ENCODE measurements around the gene JCAD. TPM values are rescaled to one million over a fixed set of nuclear protein-coding genes. Genes with fewer than 3 reads are reported as not detected.

The JCAD gene
- total RNA-seq, 2 donors from 2014 or later, result 8.3 to 113 TPM

DNA sequence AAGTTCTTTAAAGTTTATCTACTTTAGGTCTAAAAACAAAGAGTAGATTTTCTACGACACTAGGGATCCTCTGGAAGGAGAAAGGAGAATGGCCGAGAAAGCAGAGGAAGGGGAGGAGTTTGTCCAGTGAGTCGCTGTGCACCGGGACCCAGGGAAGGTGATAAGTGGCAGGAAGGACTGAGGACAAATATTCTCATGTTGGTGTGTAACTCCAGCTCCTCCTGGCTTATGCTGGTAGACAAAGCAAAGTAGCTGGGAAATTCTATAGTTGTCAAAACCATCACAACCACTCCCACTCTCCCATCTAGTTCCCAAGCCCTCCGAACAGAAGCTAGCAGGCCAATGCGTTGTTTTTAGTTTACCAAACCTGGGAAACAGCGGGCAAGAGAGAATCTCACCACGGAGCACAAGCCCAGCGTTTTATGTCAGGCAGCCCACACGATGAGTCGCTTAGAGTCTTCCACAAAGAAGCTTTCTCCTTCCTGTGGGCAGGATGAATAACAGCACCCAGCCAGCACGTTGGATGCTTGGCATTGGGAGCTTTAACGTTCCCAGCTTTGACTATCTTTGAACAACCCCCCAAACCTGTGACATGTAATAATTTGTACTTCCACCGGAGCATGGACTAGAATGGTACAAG lies 32.9 kb upstream of the JCAD start:
- TF ChIP-seq POLR2A (IDR thresholded peaks at IDR 0.05) (no peak), POLR2AphosphoS5 (IDR thresholded peaks at IDR 0.05) (no peak)
- TF ChIP-seq, protein P1, sequence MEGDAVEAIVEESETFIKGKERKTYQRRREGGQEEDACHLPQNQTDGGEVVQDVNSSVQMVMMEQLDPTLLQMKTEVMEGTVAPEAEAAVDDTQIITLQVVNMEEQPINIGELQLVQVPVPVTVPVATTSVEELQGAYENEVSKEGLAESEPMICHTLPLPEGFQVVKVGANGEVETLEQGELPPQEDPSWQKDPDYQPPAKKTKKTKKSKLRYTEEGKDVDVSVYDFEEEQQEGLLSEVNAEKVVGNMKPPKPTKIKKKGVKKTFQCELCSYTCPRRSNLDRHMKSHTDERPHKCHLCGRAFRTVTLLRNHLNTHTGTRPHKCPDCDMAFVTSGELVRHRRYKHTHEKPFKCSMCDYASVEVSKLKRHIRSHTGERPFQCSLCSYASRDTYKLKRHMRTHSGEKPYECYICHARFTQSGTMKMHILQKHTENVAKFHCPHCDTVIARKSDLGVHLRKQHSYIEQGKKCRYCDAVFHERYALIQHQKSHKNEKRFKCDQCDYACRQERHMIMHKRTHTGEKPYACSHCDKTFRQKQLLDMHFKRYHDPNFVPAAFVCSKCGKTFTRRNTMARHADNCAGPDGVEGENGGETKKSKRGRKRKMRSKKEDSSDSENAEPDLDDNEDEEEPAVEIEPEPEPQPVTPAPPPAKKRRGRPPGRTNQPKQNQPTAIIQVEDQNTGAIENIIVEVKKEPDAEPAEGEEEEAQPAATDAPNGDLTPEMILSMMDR (IDR thresholded peaks at IDR 0.05), result no peak
- DNase-seq (ENCODE audit: low spot score), result no peak
- intact Hi-C loops (cut with DNase I), result no loop called here
- Histone ChIP-seq H3K27me3 (replicated peaks; ENCODE audit: insufficient read depth) (no peaks in the 10 kb centered on the region), H3K4me3 (no peak overlapping the region), H3K36me3 (no peaks in the 10 kb centered on the region), H3K27ac (no peak overlapping the region), H3K4me1 (replicated peaks) (no peaks in the 10 kb centered on the region), H3K9me3 (no peaks in the 10 kb centered on the region)
- 77% methylated on average over 14 of the region's 14 CpGs for WGBS

DNA sequence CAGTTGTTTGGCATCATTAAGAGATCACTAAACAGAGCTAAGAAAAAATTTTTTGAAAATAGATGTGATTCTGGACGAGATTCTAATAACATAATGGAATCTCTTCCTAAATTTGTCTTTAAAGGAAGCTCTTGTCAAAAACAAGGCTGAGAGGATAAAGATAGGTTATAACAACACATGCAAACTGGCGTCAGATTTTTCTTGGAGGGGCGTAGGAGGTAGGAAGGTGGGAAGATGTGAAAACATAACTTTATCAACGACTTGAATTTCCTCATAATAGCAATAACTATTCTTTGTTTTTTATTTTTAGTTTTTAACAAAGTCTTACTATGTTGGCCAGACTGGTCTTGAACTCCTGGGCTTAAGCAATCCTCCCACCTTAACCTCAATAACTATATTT lies 31.8 kb upstream of the JCAD start:
- H3K27ac ChIP-seq, result no peak overlapping the region
- DNase-seq (ENCODE audit: low spot score), result no peak
- intact Hi-C loops (cut with DNase I), result no loop called here
- H3K4me3 ChIP-seq, result no peak overlapping the region
- no peaks in the 10 kb centered on the region for H3K9me3 ChIP-seq
- TF ChIP-seq, protein P1 (IDR thresholded peaks at IDR 0.05), result no peak
- no peak for TF ChIP-seq POLR2A (IDR thresholded peaks at IDR 0.05)
- TF ChIP-seq POLR2AphosphoS5 (IDR thresholded peaks at IDR 0.05), result no peak
- WGBS, result 82% methylated on average over 4 of the region's 4 CpGs
- H3K36me3 ChIP-seq, result no peaks in the 10 kb centered on the region
- no peaks in the 10 kb centered on the region for H3K27me3 ChIP-seq (replicated peaks; ENCODE audit: insufficient read depth)
- no peaks in the 10 kb centered on the region for H3K4me1 ChIP-seq (replicated peaks)

DNA sequence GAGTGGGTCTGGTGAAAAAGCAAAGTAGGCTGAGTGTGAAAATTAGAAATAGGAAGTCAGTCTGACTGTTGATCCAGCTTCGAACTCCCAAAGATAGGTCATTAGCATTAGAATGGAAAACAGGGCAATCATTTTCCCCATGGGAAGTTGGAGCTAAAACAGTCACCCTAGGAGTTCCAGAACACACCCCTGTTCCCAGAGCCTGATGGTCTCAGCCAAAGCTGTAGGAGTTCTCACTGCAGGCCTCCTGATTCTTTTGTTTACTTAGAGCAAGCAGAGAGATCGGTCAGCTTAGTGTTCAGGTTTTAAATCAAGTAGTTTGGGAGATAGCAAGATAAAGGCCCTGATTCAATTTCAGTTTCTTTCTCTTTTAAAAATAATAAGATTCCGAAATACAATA lies 28.8 kb upstream of the JCAD start:
- 24% methylated on average over 3 of the region's 3 CpGs for WGBS
- no peaks in the 10 kb centered on the region for H3K4me1 ChIP-seq (replicated peaks)
- H3K36me3 ChIP-seq, result no peaks in the 10 kb centered on the region
- H3K27me3 ChIP-seq (replicated peaks; ENCODE audit: insufficient read depth), result no peaks in the 10 kb centered on the region
- H3K27ac ChIP-seq, result no peak overlapping the region
- intact Hi-C loops (cut with DNase I), result no loop called here
- no peaks in the 10 kb centered on the region for H3K9me3 ChIP-seq
- no peak overlapping the region for H3K4me3 ChIP-seq
- DNase-seq (ENCODE audit: low spot score), result no peak
- no peak for TF ChIP-seq POLR2A (IDR thresholded peaks at IDR 0.05)
- TF ChIP-seq, protein P1 (IDR thresholded peaks at IDR 0.05), result no peak
- TF ChIP-seq POLR2AphosphoS5 (IDR thresholded peaks at IDR 0.05), result no peak

DNA sequence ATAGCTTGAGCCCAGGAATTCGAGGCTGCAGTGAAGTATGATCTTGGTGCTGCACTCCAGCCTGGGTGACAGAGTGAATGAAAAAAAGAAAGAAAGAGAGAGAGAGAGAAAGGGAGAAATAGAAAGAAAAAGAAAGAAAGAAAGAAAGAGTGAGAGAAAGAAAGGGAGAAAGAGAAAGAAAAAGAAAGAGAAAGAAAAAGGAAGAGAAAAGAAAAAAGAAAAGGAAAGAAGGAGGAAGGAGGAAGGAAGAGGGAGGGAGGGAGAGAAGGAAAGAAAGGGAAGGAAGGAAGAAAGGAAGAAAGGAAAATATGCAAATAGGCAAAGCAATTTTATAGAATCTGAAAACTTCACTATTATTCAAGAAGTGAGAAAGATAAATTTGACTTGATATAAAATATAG lies 24.5 kb upstream of the JCAD start:
- H3K27me3 ChIP-seq (replicated peaks; ENCODE audit: insufficient read depth), result no peaks in the 10 kb centered on the region
- intact Hi-C loops (cut with DNase I), result no loop called here
- H3K9me3 ChIP-seq, result no peaks in the 10 kb centered on the region
- H3K4me3 ChIP-seq, result no peak overlapping the region
- DNase-seq (ENCODE audit: low spot score), result no peak
- H3K36me3 ChIP-seq, result no peaks in the 10 kb centered on the region
- H3K27ac ChIP-seq, result no peak overlapping the region
- WGBS, result 95% methylated on average over 1 of the region's 1 CpG
- no peaks in the 10 kb centered on the region for H3K4me1 ChIP-seq (replicated peaks)
- TF ChIP-seq POLR2A (IDR thresholded peaks at IDR 0.05) (no peak), POLR2AphosphoS5 (IDR thresholded peaks at IDR 0.05) (no peak)
- TF ChIP-seq, protein P1 (IDR thresholded peaks at IDR 0.05), result no peak

DNA sequence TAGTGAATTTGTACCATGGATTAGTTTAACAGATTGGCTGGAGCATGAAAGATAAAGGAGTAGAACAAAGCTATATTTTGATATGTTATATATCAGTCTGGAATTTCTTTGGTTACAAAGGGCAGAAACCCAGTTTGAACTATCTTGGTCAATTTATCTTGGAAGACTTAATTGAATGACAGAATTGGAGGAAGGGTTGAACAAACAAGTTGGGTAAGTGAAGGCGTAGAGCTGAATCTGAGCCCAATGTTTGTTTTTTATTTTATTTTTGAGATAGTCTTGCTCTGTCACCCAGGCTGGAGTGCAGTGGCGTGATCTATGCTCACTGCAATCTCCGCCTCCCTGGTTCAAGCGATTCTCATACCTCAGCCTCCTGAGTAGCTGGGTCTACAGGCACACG lies 21.8 kb upstream of the JCAD start:
- no peak overlapping the region for H3K27ac ChIP-seq
- DNase-seq (ENCODE audit: low spot score), result no peak
- no peak for TF ChIP-seq POLR2AphosphoS5 (IDR thresholded peaks at IDR 0.05)
- no peak for TF ChIP-seq POLR2A (IDR thresholded peaks at IDR 0.05)
- TF ChIP-seq, protein P1 (IDR thresholded peaks at IDR 0.05), result no peak
- no peaks in the 10 kb centered on the region for H3K27me3 ChIP-seq (replicated peaks; ENCODE audit: insufficient read depth)
- WGBS, result 94% methylated on average over 5 of the region's 5 CpGs
- no peaks in the 10 kb centered on the region for H3K9me3 ChIP-seq
- H3K4me3 ChIP-seq, result no peak overlapping the region
- no peaks in the 10 kb centered on the region for H3K4me1 ChIP-seq (replicated peaks)
- no peaks in the 10 kb centered on the region for H3K36me3 ChIP-seq
- intact Hi-C loops (cut with DNase I), result no loop called here

Measured in prostate gland (tissue), 2 donors.